Trophoblast cell (in vitro differentiated cells and primary cell): Measurements from ENCODE around the gene C1QC.

Source experiments
- DNase-seq, 2 donors: peaks; one replicate each; pipeline ENCODE4 v3.0.0-alpha.2; 2016
- H2AFZ ChIP-seq: 2 replicates; pipeline ENCODE4 v1.6.1; 2013; ENCODE audit warnings: low read length, moderate library complexity, mild to moderate bottlenecking; ENCODE audit not compliant: insufficient read depth, poor library complexity
- H2AK5ac ChIP-seq: 2 replicates; pipeline ENCODE4 v1.6.1; 2013; ENCODE audit warnings: mild to moderate bottlenecking, low read length
- H2BK120ac ChIP-seq: 2 replicates; pipeline ENCODE4 v1.6.1; 2013; ENCODE audit warnings: low read length, mild to moderate bottlenecking, moderate library complexity; ENCODE audit not compliant: insufficient read depth, poor library complexity
- H2BK12ac ChIP-seq: 2 replicates; pipeline ENCODE4 v1.6.1; 2013; ENCODE audit warnings: mild to moderate bottlenecking, low read length, moderate library complexity
- H2BK5ac ChIP-seq: 2 replicates; pipeline ENCODE4 v1.6.1; 2013; ENCODE audit warnings: low read length, low read depth, moderate library complexity, mild to moderate bottlenecking; ENCODE audit not compliant: poor library complexity
- H3K14ac ChIP-seq: 2 replicates; pipeline ENCODE4 v1.6.1; 2013; ENCODE audit warnings: mild to moderate bottlenecking, low read length
- H3K18ac ChIP-seq: 2 replicates; pipeline ENCODE4 v1.6.1; 2013; ENCODE audit warnings: mild to moderate bottlenecking, low read length
- H3K23ac ChIP-seq: 2 replicates; pipeline ENCODE4 v1.6.1; 2013; ENCODE audit warnings: low read length
- H3K27ac ChIP-seq: 2 replicates; pipeline ENCODE4 v1.5.1; 2013; ENCODE audit warnings: low read depth, mild to moderate bottlenecking, inconsistent platforms, low read length, moderate library complexity
- H3K27me3 ChIP-seq: 2 replicates; pipeline ENCODE4 v1.6.1; 2013; ENCODE audit warnings: inconsistent platforms, mild to moderate bottlenecking, low read length, moderate library complexity; ENCODE audit not compliant: insufficient read depth
- H3K36me3 ChIP-seq, 2 experiments: 1 replicate in 1 of 2; 2 replicates in 1 of 2; pipeline ENCODE4 v1.6.1; 2013; ENCODE audit warnings: low read length in 2 of 2, mild to moderate bottlenecking in 2 of 2, moderate library complexity in 1 of 2; ENCODE audit not compliant: insufficient read depth in 2 of 2, control insufficient read depth in 1 of 2
- H3K4ac ChIP-seq: 2 replicates; pipeline ENCODE4 v1.6.1; 2013; ENCODE audit warnings: low read depth, mild to moderate bottlenecking, low read length, moderate library complexity
- H3K4me1 ChIP-seq, 2 experiments: 1 replicate in 1 of 2; 2 replicates in 1 of 2; pipeline ENCODE4 v1.6.1; 2013; ENCODE audit warnings: low read length in 2 of 2, mild to moderate bottlenecking in 2 of 2, moderate library complexity in 1 of 2; ENCODE audit not compliant: insufficient read depth in 2 of 2, control insufficient read depth in 1 of 2
- H3K4me2 ChIP-seq: 2 replicates; pipeline ENCODE4 v1.6.1; 2013; ENCODE audit warnings: inconsistent platforms, mild to moderate bottlenecking, low read length, moderate library complexity
- H3K4me3 ChIP-seq: 2 replicates; pipeline ENCODE4 v1.5.1; 2013; ENCODE audit warnings: mild to moderate bottlenecking, low read depth, low read length, inconsistent platforms
- H3K79me1 ChIP-seq: one replicate; pipeline ENCODE4 v1.6.1; 2013; ENCODE audit warnings: low read length
- H3K79me2 ChIP-seq: 2 replicates; pipeline ENCODE4 v1.6.1; 2013; ENCODE audit warnings: low read length, mild to moderate bottlenecking; ENCODE audit not compliant: control insufficient read depth, insufficient read depth, poor library complexity
- H3K9ac ChIP-seq: 2 replicates; pipeline ENCODE4 v1.6.1; 2013; ENCODE audit warnings: mild to moderate bottlenecking, low read length
- H3K9me3 ChIP-seq: 2 replicates; pipeline ENCODE4 v1.6.1; 2013; ENCODE audit warnings: low read depth, mild to moderate bottlenecking, control low read depth, inconsistent platforms, low read length; ENCODE audit not compliant: insufficient read depth
- H4K12ac ChIP-seq: 2 replicates; pipeline ENCODE4 v1.6.1; 2013; ENCODE audit warnings: low read depth, mild to moderate bottlenecking, low read length, moderate library complexity
- H4K8ac ChIP-seq: 2 replicates; pipeline ENCODE4 v1.6.1; 2013; ENCODE audit warnings: low read depth, mild to moderate bottlenecking, low read length, moderate library complexity
- H4K91ac ChIP-seq: one replicate; pipeline ENCODE4 v1.6.1; 2013; ENCODE audit warnings: low read depth, mild to moderate bottlenecking, low read length, moderate library complexity
- WGBS: extraction: QIAGEN DNeasy Blood & Tissue Kit; methylation state at CpG from one replicate; pipeline ENCODE4 v1.1.7; 2013; ENCODE audit warnings: missing lambda C conversion rate; ENCODE audit not compliant: insufficient read length, insufficient coverage; ENCODE audit errors: extremely low coverage; 5-methylcytosine and 5-hydroxymethylcytosine counted together

Gene C1QC

DNA sequence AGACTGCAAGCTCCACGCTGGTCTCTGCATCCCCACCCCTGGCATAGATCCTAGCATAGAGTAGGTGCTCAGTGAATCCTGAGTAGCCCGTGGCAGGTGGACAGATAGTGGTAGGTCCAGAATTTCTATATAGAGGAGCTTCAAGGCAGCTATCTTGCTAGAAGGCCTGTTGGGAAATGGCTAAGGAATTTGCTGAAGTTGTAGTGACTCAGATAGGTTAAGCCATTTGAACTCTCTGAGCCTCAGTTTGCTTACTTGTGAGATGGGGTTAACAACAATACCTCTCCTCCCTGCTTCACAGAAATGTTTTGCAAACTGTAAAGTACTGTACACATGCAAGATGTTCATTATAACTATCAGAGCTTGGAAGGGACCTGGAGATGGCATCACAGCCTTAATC lies 43.8 kb downstream of the C1QC start:
- Histone ChIP-seq H4K12ac (no peak overlapping the region), H3K4me1 (no peaks in the 10 kb centered on the region), H3K9ac (peak overlapping the region; percentile 33), H2AFZ (no peak overlapping the region), H3K79me2 (no peaks in the 10 kb centered on the region), H3K27ac (no peak overlapping the region), H3K23ac (no peak overlapping the region), H4K91ac (no peak overlapping the region), H4K8ac (no peak overlapping the region), H2BK12ac (no peak overlapping the region), H3K9me3 (no peaks in the 10 kb centered on the region), H2BK120ac (no peak overlapping the region), H3K36me3 (no peaks in the 10 kb centered on the region), H3K27me3 (no peaks in the 10 kb centered on the region), H3K4me3 (no peak overlapping the region), H2BK5ac (no peak overlapping the region), H3K14ac (no peak overlapping the region), H3K4ac (no peak overlapping the region), H3K79me1 (no peaks in the 10 kb centered on the region), H2AK5ac (no peak overlapping the region), H3K4me2 (no peak overlapping the region), H3K18ac (no peak overlapping the region)
- no CpG with 5 or more reads among the region's 2 CpGs for WGBS
- DNase-seq, result no peak

DNA sequence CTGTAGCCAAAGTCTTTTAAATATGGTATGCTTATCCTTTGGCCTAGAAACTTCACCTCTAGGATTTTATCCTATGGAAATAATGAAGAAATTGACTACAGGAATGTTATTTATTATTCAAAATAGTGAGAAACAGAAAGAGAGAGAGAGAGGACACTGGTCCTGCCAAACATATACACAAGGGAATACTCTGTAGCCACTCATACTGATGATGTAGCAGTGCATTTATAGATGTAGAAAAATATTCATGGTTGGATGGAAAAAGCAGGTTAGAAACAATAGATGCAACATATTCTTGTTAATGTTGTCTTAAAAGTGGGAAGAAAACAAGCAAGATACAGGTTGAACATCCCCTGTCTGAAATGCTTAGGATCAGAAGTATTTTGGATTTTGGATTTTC lies 45.0 kb downstream of the C1QC start:
- Histone ChIP-seq H4K12ac (no peak overlapping the region), H3K9me3 (no peaks in the 10 kb centered on the region), H3K79me2 (no peaks in the 10 kb centered on the region), H3K36me3 (no peaks in the 10 kb centered on the region), H2BK12ac (no peak overlapping the region), H3K23ac (no peak overlapping the region), H2AK5ac (no peak overlapping the region), H3K27ac (no peak overlapping the region), H2AFZ (no peak overlapping the region), H2BK5ac (no peak overlapping the region), H3K4me3 (no peak overlapping the region), H3K4me2 (no peak overlapping the region), H3K4me1 (no peaks in the 10 kb centered on the region), H3K79me1 (no peaks in the 10 kb centered on the region), H3K18ac (no peak overlapping the region), H3K27me3 (no peaks in the 10 kb centered on the region), H4K91ac (no peak overlapping the region), H3K4ac (no peak overlapping the region), H3K14ac (no peak overlapping the region), H4K8ac (no peak overlapping the region), H3K9ac (no peak overlapping the region), H2BK120ac (no peak overlapping the region)
- DNase-seq, result no peak

DNA sequence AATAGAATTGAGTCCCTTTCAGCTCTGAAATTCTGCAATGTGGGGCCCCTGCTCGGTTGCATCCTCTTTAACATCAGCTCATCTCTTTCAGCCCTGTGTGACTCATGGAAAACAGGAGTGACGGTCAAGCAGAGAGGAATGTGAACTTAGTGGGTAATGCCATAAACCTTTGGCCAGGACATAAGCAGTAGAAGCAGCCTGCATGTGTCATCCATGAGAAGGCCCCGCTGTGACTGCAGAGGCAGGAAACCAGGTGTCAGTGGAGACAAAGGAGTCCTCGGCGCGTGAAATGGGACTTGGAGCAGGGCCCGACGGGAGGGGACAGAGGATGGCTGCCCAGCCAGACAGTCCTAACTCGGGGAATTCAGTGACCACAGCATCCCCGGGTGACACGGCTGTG lies 46.1 kb downstream of the C1QC start:
- Histone ChIP-seq H2AFZ (no peak overlapping the region), H4K8ac (no peak overlapping the region)
- no CpG with 5 or more reads among the region's 11 CpGs for WGBS

DNA sequence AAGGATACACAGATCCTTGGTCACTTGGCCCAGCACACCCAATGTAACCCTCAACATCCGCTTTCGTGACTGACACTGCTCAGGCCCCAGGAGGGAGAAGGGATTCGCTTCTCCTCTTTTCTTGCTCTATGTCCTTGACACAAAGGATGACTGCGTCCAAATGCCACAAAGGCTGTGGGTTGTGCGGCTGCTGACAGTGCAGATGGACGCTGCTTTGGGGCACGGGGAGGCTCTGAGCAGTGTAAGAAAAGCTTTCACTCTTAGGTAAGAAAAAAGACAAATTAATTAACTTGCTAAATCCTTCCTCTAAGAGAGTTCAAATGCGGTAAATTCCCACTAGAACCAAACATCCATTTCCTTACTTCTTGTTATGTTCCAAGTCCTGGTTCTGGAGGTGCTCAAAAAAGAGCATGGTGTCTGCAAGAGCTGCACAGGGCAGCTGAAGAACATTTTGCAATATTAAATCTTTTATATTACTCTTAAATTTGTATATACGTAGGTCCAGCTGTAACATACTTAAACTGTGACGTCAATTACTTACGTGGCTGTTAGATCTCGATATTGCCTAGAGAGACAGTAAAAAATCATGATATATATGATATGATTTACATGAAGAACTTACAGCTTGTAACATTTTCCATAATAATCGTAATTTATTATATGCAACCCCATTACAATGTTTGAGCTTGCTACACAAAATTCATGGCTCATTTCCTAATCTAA lies 47.8 kb downstream of the C1QC start:
- no peak overlapping the region for H2AFZ ChIP-seq
- H3K9me3 ChIP-seq, result no peaks in the 10 kb centered on the region
- no peak overlapping the region for H3K4me3 ChIP-seq
- H4K91ac ChIP-seq, result no peak overlapping the region
- no peaks in the 10 kb centered on the region for H3K79me2 ChIP-seq
- no peak overlapping the region for H3K14ac ChIP-seq
- H3K79me1 ChIP-seq, result no peaks in the 10 kb centered on the region
- H2AK5ac ChIP-seq, result no peak overlapping the region
- H3K4ac ChIP-seq, result no peak overlapping the region
- no peaks in the 10 kb centered on the region for H3K4me1 ChIP-seq
- no peak overlapping the region for H2BK120ac ChIP-seq
- H3K9ac ChIP-seq, result no peak overlapping the region
- no CpG with 5 or more reads among the region's 13 CpGs for WGBS
- no peak for DNase-seq
- H3K4me2 ChIP-seq, result no peak overlapping the region
- no peak overlapping the region for H4K8ac ChIP-seq
- H2BK12ac ChIP-seq, result no peak overlapping the region
- no peak overlapping the region for H3K18ac ChIP-seq
- H2BK5ac ChIP-seq, result no peak overlapping the region
- no peak overlapping the region for H3K23ac ChIP-seq
- H3K36me3 ChIP-seq, result no peaks in the 10 kb centered on the region
- H4K12ac ChIP-seq, result no peak overlapping the region
- no peaks in the 10 kb centered on the region for H3K27me3 ChIP-seq
- H3K27ac ChIP-seq, result no peak overlapping the region

More for the DNA sequence above, 46.1 kb downstream of the C1QC start:
- Histone ChIP-seq H3K27me3 (no peaks in the 10 kb centered on the region), H3K23ac (no peak overlapping the region), H3K4ac (no peak overlapping the region), H3K9me3 (no peaks in the 10 kb centered on the region), H4K91ac (no peak overlapping the region), H3K18ac (no peak overlapping the region), H4K12ac (no peak overlapping the region), H3K79me1 (no peaks in the 10 kb centered on the region), H2BK12ac (no peak overlapping the region), H3K4me3 (no peak overlapping the region), H2BK5ac (no peak overlapping the region), H3K4me2 (no peak overlapping the region), H3K9ac (no peak overlapping the region), H2BK120ac (no peak overlapping the region), H3K14ac (no peak overlapping the region), H3K4me1 (no peaks in the 10 kb centered on the region), H3K36me3 (no peaks in the 10 kb centered on the region), H3K27ac (no peak overlapping the region), H3K79me2 (no peaks in the 10 kb centered on the region), H2AK5ac (no peak overlapping the region)
- DNase-seq, result peak; percentile 89 to 92
